ENCODE results near the gene ZDHHC4. TPM values are rescaled to one million over a fixed set of nuclear protein-coding genes. Genes with fewer than 3 reads are reported as not detected.

ZDHHC4 gene
- total RNA-seq, 1 donor from 2014 or later: 86.5 TPM

GRCh38 chr7:6604458-6604857 is 27.2 kb downstream of the ZDHHC4 start:
- Mint-ChIP-seq H3K36me3 (ENCODE audit: insufficient read depth) (peaks cover 16% of the 10 kb centered on the region), H3K27ac (peak overlapping the region; percentile 62), H3K4me3 (ENCODE audit: low read depth) (no peak overlapping the region), H3K27me3 (no peaks in the 10 kb centered on the region), H3K4me1 (ENCODE audit: low read depth) (no peaks in the 10 kb centered on the region), H3K9me3 (ENCODE audit: low read depth) (no peaks in the 10 kb centered on the region)
- no peak for DNase-seq (ENCODE audit: low spot score, unreplicated experiment)
- TF ChIP-seq CTCF (IDR thresholded peaks at IDR 0.05; ENCODE audit: unreplicated experiment): no peak

- Mint-ChIP-seq H3K4me3 (ENCODE audit: low read depth) (no peak overlapping the region), H3K27me3 (no peaks in the 10 kb centered on the region), H3K4me1 (ENCODE audit: low read depth) (no peaks in the 10 kb centered on the region), H3K9me3 (ENCODE audit: low read depth) (no peaks in the 10 kb centered on the region), H3K36me3 (ENCODE audit: insufficient read depth) (peaks cover 13% of the 10 kb centered on the region), H3K27ac (no peak overlapping the region)
- DNase-seq (ENCODE audit: low spot score, unreplicated experiment): no peak
- TF ChIP-seq CTCF (IDR thresholded peaks at IDR 0.05; ENCODE audit: unreplicated experiment): no peak
Observed at GRCh38 chr7:6606866-6607583, 29.8 kb downstream of the ZDHHC4 start.

- no peak for TF ChIP-seq CTCF (IDR thresholded peaks at IDR 0.05; ENCODE audit: unreplicated experiment)
- Mint-ChIP-seq H3K9me3 (ENCODE audit: low read depth) (no peaks in the 10 kb centered on the region), H3K4me1 (ENCODE audit: low read depth) (no peaks in the 10 kb centered on the region), H3K4me3 (ENCODE audit: low read depth) (no peak overlapping the region), H3K27ac (no peak overlapping the region), H3K27me3 (no peaks in the 10 kb centered on the region), H3K36me3 (ENCODE audit: insufficient read depth) (peaks cover 12% of the 10 kb centered on the region)
- DNase-seq (ENCODE audit: low spot score, unreplicated experiment): no peak
Observed at GRCh38 chr7:6607651-6608051, 30.4 kb downstream of the ZDHHC4 start.

GRCh38 chr7:6608081-6608480 is 30.8 kb downstream of the ZDHHC4 start:
- no peak for TF ChIP-seq CTCF (IDR thresholded peaks at IDR 0.05; ENCODE audit: unreplicated experiment)
- Mint-ChIP-seq H3K4me1 (ENCODE audit: low read depth) (no peaks in the 10 kb centered on the region), H3K27me3 (no peaks in the 10 kb centered on the region), H3K9me3 (ENCODE audit: low read depth) (no peaks in the 10 kb centered on the region), H3K4me3 (ENCODE audit: low read depth) (no peak overlapping the region), H3K27ac (no peak overlapping the region), H3K36me3 (ENCODE audit: insufficient read depth) (peaks cover 10% of the 10 kb centered on the region)
- DNase-seq (ENCODE audit: low spot score, unreplicated experiment): no peak

GRCh38 chr7:6608794-6609193 is 31.5 kb downstream of the ZDHHC4 start:
- H3K4me1 Mint-ChIP-seq (ENCODE audit: low read depth): no peaks in the 10 kb centered on the region
- H3K27ac Mint-ChIP-seq: no peak overlapping the region
- H3K27me3 Mint-ChIP-seq: no peaks in the 10 kb centered on the region
- H3K9me3 Mint-ChIP-seq (ENCODE audit: low read depth): no peaks in the 10 kb centered on the region
- TF ChIP-seq CTCF (IDR thresholded peaks at IDR 0.05; ENCODE audit: unreplicated experiment): no peak
- H3K36me3 Mint-ChIP-seq (ENCODE audit: insufficient read depth): peaks cover 10% of the 10 kb centered on the region
- DNase-seq (ENCODE audit: low spot score, unreplicated experiment): no peak
- no peak overlapping the region for H3K4me3 Mint-ChIP-seq (ENCODE audit: low read depth)
